HG03378 (cell line): ENCODE data around the gene VAMP3.

Experiments
- ATAC-seq: cut with Tn5 transposase; IDR thresholded peaks from one replicate; pipeline ENCODE4 v1.9.1; 2021; ENCODE audit warnings: mild to moderate bottlenecking, moderate library complexity; ENCODE audit not compliant: unreplicated experiment

The VAMP3 gene

GRCh38 chr1:7810395-7810794 lies 39.3 kb downstream of the VAMP3 start:
- no peak for ATAC-seq

GRCh38 chr1:7811476-7811875 lies 40.4 kb downstream of the VAMP3 start:
- ATAC-seq: no peak

- no peak for ATAC-seq
Measured at GRCh38 chr1:7813677-7814373, 42.7 kb downstream of the VAMP3 start.

- no peak for ATAC-seq
Measured at GRCh38 chr1:7821282-7821681, 50.2 kb downstream of the VAMP3 start.

- no peak for ATAC-seq
Measured at GRCh38 chr1:7824701-7825100, 53.6 kb downstream of the VAMP3 start.

GRCh38 chr1:7826363-7826762 lies 55.3 kb downstream of the VAMP3 start:
- ATAC-seq: no peak

- no peak for ATAC-seq
Measured at GRCh38 chr1:7827126-7827955, 56.2 kb downstream of the VAMP3 start.
